HG03558 (cell line): Measurements from ENCODE around the gene LIN7A.

Experiments used
- ATAC-seq: cut with Tn5 transposase; IDR thresholded peaks from one replicate; pipeline ENCODE4 v1.9.1; 2021; ENCODE audit warnings: moderate number of reproducible peaks; ENCODE audit not compliant: unreplicated experiment; ENCODE audit errors: extremely low read depth

The LIN7A gene

DNA sequence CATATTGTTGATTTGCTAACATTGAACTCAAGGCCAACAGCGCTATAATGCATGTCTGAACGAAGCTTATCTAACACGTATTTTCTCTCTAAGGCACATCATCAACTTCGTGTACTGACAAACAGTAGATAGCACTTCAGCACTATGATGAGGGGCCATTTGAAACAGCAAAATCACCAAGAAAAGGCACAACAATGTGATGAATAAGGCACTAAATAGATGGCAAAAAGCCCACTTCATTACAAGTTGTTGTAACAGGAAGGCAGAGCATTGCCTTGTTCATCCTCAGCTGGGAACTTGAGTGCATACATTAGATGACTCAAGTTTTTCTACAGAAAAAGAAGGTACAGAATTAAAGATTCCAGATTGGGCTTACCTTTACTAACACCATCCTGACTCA is 75.2 kb downstream of the LIN7A start:
- no peak for ATAC-seq

- no peak for ATAC-seq
Observed at GRCh38 chr12:80861641-80862378, 75.9 kb downstream of the LIN7A start.

GRCh38 chr12:80860928-80861327 is 76.8 kb downstream of the LIN7A start:
- ATAC-seq, result no peak

- ATAC-seq, result no peak
Observed at GRCh38 chr12:80860206-80860605, 77.5 kb downstream of the LIN7A start.

- ATAC-seq, result no peak
Observed at GRCh38 chr12:80858356-80858755, 79.4 kb downstream of the LIN7A start.

DNA sequence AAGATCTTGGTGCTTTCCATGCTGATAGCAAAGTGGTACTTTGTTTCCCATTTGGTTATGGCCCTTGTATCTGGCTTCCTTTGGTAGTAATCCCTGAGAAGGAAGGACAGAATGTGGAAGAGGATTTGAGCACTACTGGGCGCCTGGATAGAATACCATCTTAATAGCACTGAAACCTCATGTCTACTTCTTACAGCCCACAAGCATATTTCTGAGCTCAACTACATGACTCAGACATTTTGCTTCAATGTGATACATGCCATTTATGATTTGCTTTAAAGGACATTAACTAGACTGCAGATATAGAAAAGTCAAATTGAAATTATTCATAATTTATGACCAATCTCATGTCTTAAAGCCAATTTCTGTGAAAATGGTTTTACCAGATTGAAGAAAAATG is 80.4 kb downstream of the LIN7A start:
- ATAC-seq, result no peak

DNA sequence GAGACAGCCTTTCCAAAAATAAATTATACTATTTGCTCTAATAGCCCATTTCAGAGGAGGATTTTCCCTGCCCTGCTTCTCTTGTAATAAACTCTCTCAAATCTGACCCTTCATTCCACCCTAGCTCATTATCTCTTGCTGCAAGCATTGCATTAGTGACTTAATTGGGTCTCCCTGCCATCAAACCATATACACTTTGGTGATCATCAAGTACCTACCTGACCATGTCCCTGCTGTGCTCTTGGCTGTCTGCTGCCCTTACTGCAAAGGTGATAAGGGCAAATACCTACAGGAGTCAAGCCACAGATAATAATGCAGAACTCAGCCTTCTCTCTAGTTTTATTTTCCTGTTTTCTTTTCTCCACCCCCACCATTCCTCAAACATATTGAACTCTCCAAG is 88.4 kb downstream of the LIN7A start:
- no peak for ATAC-seq

- no peak for ATAC-seq
Observed at GRCh38 chr12:80848858-80849257, 88.9 kb downstream of the LIN7A start.

DNA sequence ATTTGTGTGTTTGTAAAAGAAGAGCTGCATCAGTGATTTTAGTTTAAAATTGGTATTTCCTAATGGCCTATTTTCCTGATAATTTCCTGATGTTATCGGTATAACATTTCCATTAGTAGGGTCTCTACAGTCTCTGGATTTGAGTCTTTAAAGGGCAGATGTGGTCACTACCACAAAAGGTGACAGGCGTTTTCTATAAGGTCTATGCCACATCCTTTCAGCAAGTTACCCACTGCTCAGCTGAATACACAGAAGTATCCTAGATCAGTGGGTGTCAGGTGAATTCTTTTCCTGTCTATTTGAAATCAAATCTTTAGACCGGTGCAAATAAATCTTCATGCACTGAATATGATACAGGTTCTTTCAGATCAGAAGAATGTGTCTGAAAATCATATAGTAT is 90.2 kb downstream of the LIN7A start:
- no peak for ATAC-seq

GRCh38 chr12:80846952-80847351 is 90.8 kb downstream of the LIN7A start:
- no peak for ATAC-seq

DNA sequence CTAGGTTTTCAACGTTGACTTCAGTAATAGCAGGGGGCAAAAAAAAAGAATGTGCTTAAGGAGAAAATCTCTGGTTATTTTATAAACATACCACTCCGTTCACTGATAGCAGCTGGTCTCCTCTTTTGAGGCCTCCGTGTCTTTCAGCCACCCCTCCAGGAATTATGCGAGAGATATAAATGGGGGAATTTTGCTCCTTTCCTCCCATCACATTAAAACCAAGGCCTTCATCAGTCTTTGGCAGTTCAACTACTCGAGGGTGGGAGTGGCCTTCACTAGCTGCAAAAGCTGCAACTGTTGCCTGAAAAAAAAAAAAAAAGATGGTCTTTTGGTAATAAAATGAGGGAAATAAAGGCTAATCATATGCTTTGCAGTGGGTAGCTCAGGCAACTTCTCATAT is 92.1 kb downstream of the LIN7A start:
- no peak for ATAC-seq

- no peak for ATAC-seq
Observed at GRCh38 chr12:80843969-80844368, 93.8 kb downstream of the LIN7A start.

DNA sequence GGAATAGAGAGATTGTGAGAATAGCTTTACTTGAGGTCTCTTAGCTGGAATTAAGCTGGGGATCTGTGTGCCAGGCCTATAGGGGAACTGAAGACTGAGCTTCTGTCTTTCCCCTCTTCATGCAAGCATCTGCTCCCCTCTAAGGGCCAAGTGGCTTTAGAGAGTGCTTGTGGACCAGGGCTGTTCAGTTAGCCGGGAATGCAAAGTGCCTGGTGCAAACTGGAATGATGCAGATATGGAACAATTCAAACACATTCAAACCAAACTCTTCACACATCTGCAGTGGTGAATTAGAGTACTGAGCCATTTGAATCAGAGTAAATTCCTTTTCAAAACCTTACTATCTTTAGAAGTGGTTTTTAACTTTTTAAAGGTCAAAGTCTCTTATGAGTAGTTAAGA is 99.0 kb downstream of the LIN7A start:
- ATAC-seq, result peak; percentile 34

GRCh38 chr12:80838024-80838658 is 99.6 kb downstream of the LIN7A start:
- ATAC-seq, result no peak

GRCh38 chr12:80837342-80837978 is 100.3 kb downstream of the LIN7A start:
- peak; percentile 52 for ATAC-seq

DNA sequence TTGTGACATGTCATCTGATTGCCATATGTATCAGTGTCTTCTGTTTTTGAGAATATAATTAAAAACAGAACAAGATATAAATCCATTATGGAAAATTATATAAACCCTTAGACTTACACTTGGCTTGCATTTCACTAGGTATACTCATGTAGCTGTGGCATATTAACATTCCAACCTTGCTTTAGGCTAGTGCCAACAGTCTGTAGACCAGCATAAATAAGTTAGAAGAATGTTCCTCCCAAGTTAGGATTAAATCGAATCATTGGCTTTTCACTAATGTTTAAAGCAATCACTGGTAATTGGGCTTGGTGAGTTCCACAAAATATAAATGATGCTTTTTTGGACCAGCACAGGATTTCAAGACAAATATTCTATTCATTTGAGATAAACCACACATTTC is 103.0 kb downstream of the LIN7A start:
- ATAC-seq, result no peak

- no peak for ATAC-seq
Observed at GRCh38 chr12:80830533-80831088, 107.1 kb downstream of the LIN7A start.

DNA sequence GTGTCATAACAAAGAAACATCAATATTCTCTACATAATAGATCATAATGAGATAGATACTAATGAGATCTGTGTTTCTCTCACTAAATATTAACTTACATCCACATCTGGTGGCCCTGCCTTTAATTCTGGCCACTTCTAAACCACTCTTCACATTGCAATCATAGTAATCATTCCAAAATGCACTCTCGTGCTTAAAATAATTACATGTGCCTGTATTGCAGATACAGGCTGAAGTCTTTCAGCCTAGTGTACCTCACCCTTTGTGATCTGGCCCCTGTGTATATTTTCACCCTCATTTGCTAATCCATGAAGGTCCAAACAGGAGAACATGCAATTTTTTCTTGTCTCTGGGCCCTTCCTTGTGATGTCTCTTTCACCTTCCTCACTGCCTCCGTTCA is 108.0 kb downstream of the LIN7A start:
- no peak for ATAC-seq

- ATAC-seq, result no peak
Observed at GRCh38 chr12:80825506-80825905, 112.2 kb downstream of the LIN7A start.

GRCh38 chr12:80823393-80823792 is 114.3 kb downstream of the LIN7A start:
- no peak for ATAC-seq

DNA sequence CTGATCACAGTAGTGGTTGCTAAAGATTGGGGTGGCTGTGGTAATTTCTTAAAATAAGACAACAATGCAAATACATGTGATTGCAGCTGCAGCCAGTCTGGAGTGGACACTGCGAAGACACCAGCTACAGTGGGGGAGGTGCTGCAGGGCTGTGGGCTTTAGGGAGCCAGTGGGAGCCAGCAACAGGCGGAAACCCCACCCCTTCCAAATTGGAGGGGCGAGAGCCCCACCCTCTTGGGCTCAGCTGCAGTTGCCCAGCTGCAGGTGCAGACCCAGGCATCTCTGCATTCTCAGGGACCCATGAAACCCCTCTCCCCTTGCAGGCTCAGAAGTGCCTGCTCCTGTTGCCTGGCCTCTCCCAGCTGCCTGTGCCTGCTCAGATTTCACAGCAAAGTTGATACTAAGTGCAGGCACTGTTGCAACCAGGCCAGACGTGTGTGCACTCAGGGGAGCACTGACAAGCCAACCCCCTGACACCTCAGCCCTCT is 116.2 kb downstream of the LIN7A start:
- ATAC-seq, result no peak
